Central memory CD8-positive, alpha-beta T cell (primary cell): ENCODE results near the gene PUS1.
A peak's percentile ranks its signal among the peaks of the same experiment; 100 is the strongest.
"Not testable (repeated sequence)": the region's sequence is repeated elsewhere in the genome, so short reads cannot be mapped to it uniquely, and the experiment has no call there.

Experiments
- ATAC-seq: fragments of 150-1000 bp; cut with Tn5 transposase; replicated peaks from 2 replicates; pipeline ENCODE4 v1.10.0; 2022; ENCODE audit warnings: mild to moderate bottlenecking, moderate FRiP score, moderate number of reproducible peaks; ENCODE audit not compliant: poor library complexity, severe bottlenecking; ENCODE audit errors: extremely low read depth
- DNase-seq, 2 donors: peaks; one replicate each; pipeline ENCODE4 v3.0.0; 2021; ENCODE audit warnings: low spot score in 2 of 2
- H3K27ac Mint-ChIP-seq: one replicate; pipeline ENCODE4 v1.8.0; 2022; ENCODE audit warnings: low read depth, mild to moderate bottlenecking, moderate library complexity, mixed read lengths
- H3K27me3 Mint-ChIP-seq: one replicate; pipeline ENCODE4 v1.8.0; 2022; ENCODE audit warnings: mixed read lengths
- H3K36me3 Mint-ChIP-seq: one replicate; pipeline ENCODE4 v1.8.0; 2022; ENCODE audit warnings: mild to moderate bottlenecking, moderate library complexity, mixed read lengths; ENCODE audit not compliant: insufficient read depth
- H3K4me1 Mint-ChIP-seq: one replicate; pipeline ENCODE4 v1.8.0; 2022; ENCODE audit warnings: mixed read lengths
- H3K4me3 Mint-ChIP-seq: one replicate; pipeline ENCODE4 v1.8.0; 2022; ENCODE audit warnings: mild to moderate bottlenecking, moderate library complexity, mixed read lengths
- H3K9me3 Mint-ChIP-seq: one replicate; pipeline ENCODE4 v1.8.0; 2022; ENCODE audit warnings: mixed read lengths

The PUS1 gene

GRCh38 chr12:131950182-131950913 is 21.3 kb downstream of the PUS1 start:
- Mint-ChIP-seq H3K4me1 (peaks cover 18% of the 10 kb centered on the region), H3K9me3 (no peaks in the 10 kb centered on the region), H3K36me3 (peaks cover 11% of the 10 kb centered on the region), H3K27me3 (no peaks in the 10 kb centered on the region), H3K4me3 (peak overlapping the region; percentile 89), H3K27ac (peak overlapping the region; percentile 86)
- ATAC-seq (peak; percentile 19), DNase-seq (peak in 1 of 2 donors; percentile 20)

GRCh38 chr12:131953810-131954209 is 24.7 kb downstream of the PUS1 start:
- peaks cover 15% of the 10 kb centered on the region for H3K36me3 Mint-ChIP-seq
- H3K27me3 Mint-ChIP-seq, H3K4me3 Mint-ChIP-seq, ATAC-seq, H3K27ac Mint-ChIP-seq, H3K9me3 Mint-ChIP-seq, DNase-seq: not testable (repeated sequence)
- H3K4me1 Mint-ChIP-seq = peaks cover 38% of the 10 kb centered on the region

GRCh38 chr12:131954460-131954859 is 25.4 kb downstream of the PUS1 start:
- not testable (repeated sequence) for H3K27me3 Mint-ChIP-seq, H3K4me3 Mint-ChIP-seq, H3K27ac Mint-ChIP-seq, DNase-seq, H3K9me3 Mint-ChIP-seq, ATAC-seq
- H3K4me1 Mint-ChIP-seq = peaks cover 45% of the 10 kb centered on the region
- H3K36me3 Mint-ChIP-seq = peaks cover 11% of the 10 kb centered on the region

- peaks cover 63% of the 10 kb centered on the region for H3K4me1 Mint-ChIP-seq
- peaks cover 18% of the 10 kb centered on the region for H3K36me3 Mint-ChIP-seq
- ATAC-seq = no peak
Observed at GRCh38 chr12:131959116-131959515, 30.0 kb downstream of the PUS1 start.

GRCh38 chr12:131959641-131960589 is 30.8 kb downstream of the PUS1 start:
- peaks cover 18% of the 10 kb centered on the region for H3K36me3 Mint-ChIP-seq
- no peak overlapping the region for H3K4me3 Mint-ChIP-seq
- DNase-seq (no peak), ATAC-seq (no peak)
- H3K9me3 Mint-ChIP-seq = no peaks in the 10 kb centered on the region
- H3K4me1 Mint-ChIP-seq = peaks cover 67% of the 10 kb centered on the region
- peak overlapping the region; percentile 75 for H3K27ac Mint-ChIP-seq
- H3K27me3 Mint-ChIP-seq = no peaks in the 10 kb centered on the region

More at GRCh38 chr12:131959116-131959515, 30.0 kb downstream of the PUS1 start:
- Mint-ChIP-seq H3K27me3 (no peaks in the 10 kb centered on the region), H3K27ac (peak overlapping the region; percentile 75), H3K4me3 (no peak overlapping the region), H3K9me3 (no peaks in the 10 kb centered on the region)
- no peak for DNase-seq

GRCh38 chr12:131960590-131961325 is 31.7 kb downstream of the PUS1 start:
- not testable (repeated sequence) for H3K9me3 Mint-ChIP-seq, ATAC-seq, DNase-seq, H3K27me3 Mint-ChIP-seq, H3K4me3 Mint-ChIP-seq
- Mint-ChIP-seq H3K27ac (peak overlapping the region; percentile 67), H3K36me3 (peaks cover 22% of the 10 kb centered on the region), H3K4me1 (peaks cover 72% of the 10 kb centered on the region)

GRCh38 chr12:131961328-131961727 is 32.3 kb downstream of the PUS1 start:
- H3K36me3 Mint-ChIP-seq = peaks cover 20% of the 10 kb centered on the region
- H3K9me3 Mint-ChIP-seq, H3K27ac Mint-ChIP-seq, H3K27me3 Mint-ChIP-seq, DNase-seq, ATAC-seq, H3K4me3 Mint-ChIP-seq: not testable (repeated sequence)
- peaks cover 67% of the 10 kb centered on the region for H3K4me1 Mint-ChIP-seq

GRCh38 chr12:131962069-131962468 is 33.0 kb downstream of the PUS1 start:
- Mint-ChIP-seq H3K4me1 (peaks cover 62% of the 10 kb centered on the region), H3K9me3 (no peaks in the 10 kb centered on the region), H3K27me3 (no peaks in the 10 kb centered on the region), H3K27ac (no peak overlapping the region), H3K4me3 (peak overlapping the region; percentile 10), H3K36me3 (peaks cover 22% of the 10 kb centered on the region)
- DNase-seq (no peak), ATAC-seq (no peak)

GRCh38 chr12:131963381-131963780 is 34.3 kb downstream of the PUS1 start:
- Mint-ChIP-seq H3K27ac (no peak overlapping the region), H3K4me3 (no peak overlapping the region), H3K9me3 (no peaks in the 10 kb centered on the region), H3K27me3 (no peaks in the 10 kb centered on the region), H3K36me3 (peaks cover 20% of the 10 kb centered on the region), H3K4me1 (peaks cover 64% of the 10 kb centered on the region)
- no peak for ATAC-seq
- no peak for DNase-seq

GRCh38 chr12:131965073-131965472 is 36.0 kb downstream of the PUS1 start:
- no peaks in the 10 kb centered on the region for H3K9me3 Mint-ChIP-seq
- no peaks in the 10 kb centered on the region for H3K27me3 Mint-ChIP-seq
- no peak overlapping the region for H3K4me3 Mint-ChIP-seq
- ATAC-seq (no peak), DNase-seq (no peak)
- no peak overlapping the region for H3K27ac Mint-ChIP-seq
- H3K4me1 Mint-ChIP-seq = peaks cover 63% of the 10 kb centered on the region
- peaks cover 20% of the 10 kb centered on the region for H3K36me3 Mint-ChIP-seq

- Mint-ChIP-seq H3K27me3 (no peaks in the 10 kb centered on the region), H3K9me3 (no peaks in the 10 kb centered on the region), H3K36me3 (peaks cover 14% of the 10 kb centered on the region), H3K4me3 (no peak overlapping the region), H3K4me1 (peaks cover 49% of the 10 kb centered on the region), H3K27ac (no peak overlapping the region)
- DNase-seq (no peak), ATAC-seq (no peak)
Observed at GRCh38 chr12:131971226-131971625, 42.1 kb downstream of the PUS1 start.

GRCh38 chr12:131975228-131975627 is 46.2 kb downstream of the PUS1 start:
- peaks cover 36% of the 10 kb centered on the region for H3K4me1 Mint-ChIP-seq
- ATAC-seq (no peak), DNase-seq (no peak)
- H3K36me3 Mint-ChIP-seq = peaks cover 30% of the 10 kb centered on the region
- no peak overlapping the region for H3K27ac Mint-ChIP-seq
- no peaks in the 10 kb centered on the region for H3K27me3 Mint-ChIP-seq
- H3K9me3 Mint-ChIP-seq = no peaks in the 10 kb centered on the region
- H3K4me3 Mint-ChIP-seq = no peak overlapping the region
